ENCODE measurements around the gene CCDC179. TPM values are rescaled to one million over a fixed set of nuclear protein-coding genes. Genes with fewer than 3 reads are reported as not detected.

CCDC179 gene
- total RNA-seq, 1 experiment from 2014 or later: not detected

DNA sequence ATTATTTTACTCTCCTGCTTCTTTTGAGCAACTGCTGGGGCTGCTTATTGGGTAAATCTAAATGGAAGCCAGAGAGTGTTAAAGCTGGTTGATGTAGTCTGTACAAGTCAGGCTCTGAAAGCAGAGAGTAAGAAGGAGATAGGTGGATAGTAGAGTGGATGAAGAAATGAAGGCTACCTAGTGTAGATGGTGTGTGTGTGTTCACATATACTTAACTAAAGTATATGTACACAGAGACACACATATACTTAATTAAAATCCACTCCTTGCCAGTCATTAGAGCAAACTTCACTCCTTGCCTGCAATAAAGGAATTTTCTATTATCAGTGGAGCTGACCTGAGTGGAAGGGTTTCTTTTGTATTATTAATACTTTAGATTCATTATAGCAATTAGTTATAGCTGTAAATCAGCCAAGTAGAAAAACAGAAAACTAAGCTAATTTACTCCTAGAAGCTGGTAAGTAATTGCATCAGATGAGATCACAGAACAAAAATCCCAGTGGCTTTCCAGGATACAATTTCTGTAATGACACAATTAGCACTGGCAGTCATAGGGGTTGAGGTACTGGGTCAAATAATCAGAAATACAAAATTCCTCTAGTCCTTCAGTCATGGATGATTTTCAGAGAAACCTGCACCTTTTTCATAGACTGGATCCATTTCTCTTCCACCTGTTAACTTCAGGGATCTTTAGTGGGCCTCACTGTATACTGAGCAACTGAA is 40.7 kb upstream of the CCDC179 start:
- Histone ChIP-seq H3K4me3 (ENCODE audit: low read depth in 2 of 2, low read length in 2 of 2) (no peak overlapping the region), H3K9me3 (ENCODE audit: control insufficient read depth, insufficient read depth, low read depth, low read length) (no peaks in the 10 kb centered on the region), H3K36me3 (ENCODE audit: control insufficient read depth, insufficient read depth, low read length) (no peaks in the 10 kb centered on the region), H3K4me1 (ENCODE audit: control insufficient read depth, insufficient read depth, low read length) (no peaks in the 10 kb centered on the region), H3K27ac (ENCODE audit: low read length) (no peak overlapping the region), H3K27me3 (ENCODE audit: control insufficient read depth, insufficient read depth, low read length) (no peaks in the 10 kb centered on the region)
- CTCF ChIA-PET: no interaction called here
- TF ChIP-seq SIN3A (IDR thresholded peaks at IDR 0.05; ENCODE audit: borderline replicate concordance, insufficient read depth, low read depth, low read length) (no peak), POLR2AphosphoS5 (IDR thresholded peaks at IDR 0.05; ENCODE audit: low read depth, low read length) (no peak), TCF7L2 (IDR thresholded peaks at IDR 0.05; ENCODE audit: low read depth, low read length) (no peak)
- TF ChIP-seq, protein P1, sequence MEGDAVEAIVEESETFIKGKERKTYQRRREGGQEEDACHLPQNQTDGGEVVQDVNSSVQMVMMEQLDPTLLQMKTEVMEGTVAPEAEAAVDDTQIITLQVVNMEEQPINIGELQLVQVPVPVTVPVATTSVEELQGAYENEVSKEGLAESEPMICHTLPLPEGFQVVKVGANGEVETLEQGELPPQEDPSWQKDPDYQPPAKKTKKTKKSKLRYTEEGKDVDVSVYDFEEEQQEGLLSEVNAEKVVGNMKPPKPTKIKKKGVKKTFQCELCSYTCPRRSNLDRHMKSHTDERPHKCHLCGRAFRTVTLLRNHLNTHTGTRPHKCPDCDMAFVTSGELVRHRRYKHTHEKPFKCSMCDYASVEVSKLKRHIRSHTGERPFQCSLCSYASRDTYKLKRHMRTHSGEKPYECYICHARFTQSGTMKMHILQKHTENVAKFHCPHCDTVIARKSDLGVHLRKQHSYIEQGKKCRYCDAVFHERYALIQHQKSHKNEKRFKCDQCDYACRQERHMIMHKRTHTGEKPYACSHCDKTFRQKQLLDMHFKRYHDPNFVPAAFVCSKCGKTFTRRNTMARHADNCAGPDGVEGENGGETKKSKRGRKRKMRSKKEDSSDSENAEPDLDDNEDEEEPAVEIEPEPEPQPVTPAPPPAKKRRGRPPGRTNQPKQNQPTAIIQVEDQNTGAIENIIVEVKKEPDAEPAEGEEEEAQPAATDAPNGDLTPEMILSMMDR (IDR thresholded peaks at IDR 0.05): no peak
- TF ChIP-seq, protein P2, sequence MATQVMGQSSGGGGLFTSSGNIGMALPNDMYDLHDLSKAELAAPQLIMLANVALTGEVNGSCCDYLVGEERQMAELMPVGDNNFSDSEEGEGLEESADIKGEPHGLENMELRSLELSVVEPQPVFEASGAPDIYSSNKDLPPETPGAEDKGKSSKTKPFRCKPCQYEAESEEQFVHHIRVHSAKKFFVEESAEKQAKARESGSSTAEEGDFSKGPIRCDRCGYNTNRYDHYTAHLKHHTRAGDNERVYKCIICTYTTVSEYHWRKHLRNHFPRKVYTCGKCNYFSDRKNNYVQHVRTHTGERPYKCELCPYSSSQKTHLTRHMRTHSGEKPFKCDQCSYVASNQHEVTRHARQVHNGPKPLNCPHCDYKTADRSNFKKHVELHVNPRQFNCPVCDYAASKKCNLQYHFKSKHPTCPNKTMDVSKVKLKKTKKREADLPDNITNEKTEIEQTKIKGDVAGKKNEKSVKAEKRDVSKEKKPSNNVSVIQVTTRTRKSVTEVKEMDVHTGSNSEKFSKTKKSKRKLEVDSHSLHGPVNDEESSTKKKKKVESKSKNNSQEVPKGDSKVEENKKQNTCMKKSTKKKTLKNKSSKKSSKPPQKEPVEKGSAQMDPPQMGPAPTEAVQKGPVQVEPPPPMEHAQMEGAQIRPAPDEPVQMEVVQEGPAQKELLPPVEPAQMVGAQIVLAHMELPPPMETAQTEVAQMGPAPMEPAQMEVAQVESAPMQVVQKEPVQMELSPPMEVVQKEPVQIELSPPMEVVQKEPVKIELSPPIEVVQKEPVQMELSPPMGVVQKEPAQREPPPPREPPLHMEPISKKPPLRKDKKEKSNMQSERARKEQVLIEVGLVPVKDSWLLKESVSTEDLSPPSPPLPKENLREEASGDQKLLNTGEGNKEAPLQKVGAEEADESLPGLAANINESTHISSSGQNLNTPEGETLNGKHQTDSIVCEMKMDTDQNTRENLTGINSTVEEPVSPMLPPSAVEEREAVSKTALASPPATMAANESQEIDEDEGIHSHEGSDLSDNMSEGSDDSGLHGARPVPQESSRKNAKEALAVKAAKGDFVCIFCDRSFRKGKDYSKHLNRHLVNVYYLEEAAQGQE (IDR thresholded peaks at IDR 0.05; ENCODE audit: insufficient read depth in 1 of 2, low read depth in 2 of 2, low read length in 1 of 2): no peak
- intact Hi-C loops (cut with micrococcal nuclease; ENCODE audit: unreplicated experiment): no loop called here
- no TSS peak for BruUV-seq (replicated peaks)
- POLR2A ChIA-PET: no interaction called here
- ATAC-seq (no peak), DNase-seq (ENCODE audit: low read depth, low spot score) (no peak)
- in situ Hi-C loops (cut with HindIII; ENCODE audit: low pct_unique_long_range_greater_than_20kb, low sequenced_read_pairs): no loop called here

DNA sequence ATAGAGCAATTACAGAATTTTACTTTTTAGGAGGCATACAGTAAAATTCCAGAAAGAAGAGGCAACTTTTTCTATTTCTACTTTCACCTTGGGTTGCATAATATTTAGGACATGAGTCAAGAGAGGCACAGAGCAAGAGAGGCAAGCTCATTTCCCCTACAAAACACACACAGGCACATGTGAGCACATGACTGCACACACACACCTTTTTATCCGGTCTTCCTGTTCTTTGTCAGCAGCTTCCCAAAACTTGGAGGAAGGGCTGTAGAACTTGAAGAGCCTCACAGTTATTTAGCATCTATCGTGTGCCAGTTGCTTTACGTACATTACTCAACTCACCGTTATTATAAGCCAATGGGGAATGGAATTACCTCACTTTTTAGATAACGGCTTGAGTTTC is 37.8 kb upstream of the CCDC179 start:
- POLR2A ChIA-PET: no interaction called here
- intact Hi-C loops (cut with micrococcal nuclease; ENCODE audit: unreplicated experiment): no loop called here
- ATAC-seq (no peak), DNase-seq (ENCODE audit: low read depth, low spot score) (no peak)
- no peaks in the 10 kb centered on the region for H3K36me3 ChIP-seq (ENCODE audit: control insufficient read depth, insufficient read depth, low read length)
- no peaks in the 10 kb centered on the region for H3K27me3 ChIP-seq (ENCODE audit: control insufficient read depth, insufficient read depth, low read length)
- no TSS peak for BruUV-seq (replicated peaks)
- CTCF ChIA-PET: no interaction called here
- TF ChIP-seq TCF7L2 (IDR thresholded peaks at IDR 0.05; ENCODE audit: low read depth, low read length) (no peak), SIN3A (IDR thresholded peaks at IDR 0.05; ENCODE audit: borderline replicate concordance, insufficient read depth, low read depth, low read length) (no peak), POLR2AphosphoS5 (IDR thresholded peaks at IDR 0.05; ENCODE audit: low read depth, low read length) (no peak)
- TF ChIP-seq, protein P2 (IDR thresholded peaks at IDR 0.05; ENCODE audit: insufficient read depth in 1 of 2, low read depth in 2 of 2, low read length in 1 of 2): no peak
- TF ChIP-seq, protein P1 (IDR thresholded peaks at IDR 0.05): no peak
- no peak overlapping the region for H3K27ac ChIP-seq (ENCODE audit: low read length)
- H3K4me1 ChIP-seq (ENCODE audit: control insufficient read depth, insufficient read depth, low read length): no peaks in the 10 kb centered on the region
- no peak overlapping the region for H3K4me3 ChIP-seq (ENCODE audit: low read depth in 2 of 2, low read length in 2 of 2)
- H3K9me3 ChIP-seq (ENCODE audit: control insufficient read depth, insufficient read depth, low read depth, low read length): no peaks in the 10 kb centered on the region
- in situ Hi-C loops (cut with HindIII; ENCODE audit: low pct_unique_long_range_greater_than_20kb, low sequenced_read_pairs): no loop called here
